ENCODE measurements around the gene TAAR6. TPM values are rescaled to one million over a fixed set of nuclear protein-coding genes. Genes with fewer than 3 reads are reported as not detected.
"Not testable (repeated sequence)": the region's sequence is repeated elsewhere in the genome, so short reads cannot be mapped to it uniquely, and the experiment has no call there.

Gene TAAR6
- total and polyA plus RNA-seq, 8 donors = not detected

DNA sequence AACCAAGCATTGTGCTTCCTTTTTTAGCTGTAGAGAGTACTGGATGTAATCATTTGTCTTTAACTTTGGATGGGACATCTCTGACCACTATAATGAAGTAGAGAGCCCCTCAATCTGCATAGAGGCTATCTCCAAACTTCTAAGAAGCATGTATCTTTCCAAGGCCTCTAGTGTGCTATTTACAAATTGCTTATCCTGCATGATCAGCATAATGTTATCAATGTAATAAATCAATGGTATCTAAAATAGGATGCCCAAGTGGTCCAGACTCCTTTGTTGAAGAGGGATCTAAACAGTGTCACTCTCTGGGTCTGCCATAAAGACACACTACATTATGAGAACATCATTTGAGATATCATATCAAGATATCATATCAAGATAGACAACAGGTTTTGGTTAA lies 25.3 kb upstream of the TAAR6 start:
- H3K4me1 ChIP-seq = no peaks in the 10 kb centered on the region
- no peak overlapping the region for H3K4me3 ChIP-seq
- H3K27me3 ChIP-seq = peaks cover 0 to 4% (median 2%) of the 10 kb centered on the region in 4 donors
- H3K27ac ChIP-seq = no peak overlapping the region
- TF ChIP-seq CTCF (IDR thresholded peaks at IDR 0.05) = no peak
- no peak for DNase-seq
- intact Hi-C loops (cut with DNase I) = no loop called here
- no peak for ATAC-seq
- no peaks in the 10 kb centered on the region for H3K9me3 ChIP-seq
- FAIRE-seq = no peak
- no peaks in the 10 kb centered on the region for H3K36me3 ChIP-seq

DNA sequence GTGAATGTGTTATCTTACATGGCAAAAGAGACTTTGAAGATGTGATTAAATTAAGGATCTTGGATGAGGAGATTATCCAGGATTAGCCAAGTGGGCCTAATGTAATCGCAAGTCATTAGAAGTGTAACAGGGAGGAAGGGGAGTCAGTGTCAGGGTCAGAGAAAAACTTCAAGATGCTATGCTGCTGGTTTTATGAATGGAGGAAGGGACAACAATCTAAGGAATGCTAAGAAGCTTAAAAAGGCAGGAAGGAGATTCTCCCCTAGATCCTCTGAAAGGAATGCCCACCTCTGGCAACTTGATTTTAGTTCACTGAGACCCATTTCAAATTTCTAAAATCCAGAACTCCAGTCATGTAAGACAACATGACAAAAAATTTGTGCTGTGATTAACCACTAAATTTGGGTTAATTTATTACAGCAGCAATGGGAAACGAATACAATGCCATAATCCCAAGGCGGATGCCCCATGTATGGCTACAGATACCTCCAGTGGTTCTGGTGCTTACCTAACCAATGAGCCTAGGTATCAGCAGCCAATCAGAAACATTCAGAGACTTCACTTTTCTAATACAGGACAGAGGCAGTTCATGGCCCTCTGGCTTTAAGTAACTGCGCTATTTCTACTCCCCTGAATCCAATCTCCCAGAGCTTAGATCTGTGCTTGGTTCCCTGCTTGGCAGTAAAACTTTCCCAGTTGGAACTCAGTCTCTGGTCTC lies 21.2 kb upstream of the TAAR6 start:
- Histone ChIP-seq H3K27me3 (no peaks in the 10 kb centered on the region), H3K4me3 (no peak overlapping the region), H3K27ac (no peak overlapping the region), H3K36me3 (no peaks in the 10 kb centered on the region), H3K4me1 (no peaks in the 10 kb centered on the region), H3K9me3 (no peaks in the 10 kb centered on the region)
- FAIRE-seq (no peak), DNase-seq (no peak), ATAC-seq (no peak)
- intact Hi-C loops (cut with DNase I) = no loop called here
- no peak for TF ChIP-seq CTCF (IDR thresholded peaks at IDR 0.05)
- 84 to 90% methylated on average over 4 of the region's 4 CpGs for WGBS, 2 donors

DNA sequence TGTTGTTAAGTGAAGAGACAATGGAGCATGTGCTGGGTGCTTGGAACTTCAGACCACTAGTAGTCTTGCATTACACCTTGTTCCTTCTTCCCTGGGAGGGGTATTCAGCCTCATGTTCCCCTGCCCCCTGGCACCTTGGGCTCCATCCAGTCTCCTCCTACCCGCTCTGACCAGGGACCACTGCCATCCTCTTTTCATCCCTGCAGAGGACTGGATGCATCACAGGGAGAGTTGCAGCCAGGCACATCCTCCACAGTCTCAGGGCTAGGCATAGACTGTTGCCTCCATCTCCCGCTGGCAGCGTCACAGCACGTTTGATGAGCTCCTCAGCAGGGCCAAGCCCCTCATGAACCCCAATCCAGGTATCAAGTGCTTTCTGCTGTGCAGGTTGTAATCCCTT lies 18.9 kb upstream of the TAAR6 start:
- no peak overlapping the region for H3K27ac ChIP-seq
- no peaks in the 10 kb centered on the region for H3K4me1 ChIP-seq
- no peak for ATAC-seq
- WGBS, 2 donors = 85 to 89% methylated on average over 4 of the region's 4 CpGs
- FAIRE-seq = no peak
- H3K27me3 ChIP-seq = no peaks in the 10 kb centered on the region
- no peaks in the 10 kb centered on the region for H3K9me3 ChIP-seq
- H3K4me3 ChIP-seq = no peak overlapping the region
- no peak for DNase-seq
- TF ChIP-seq CTCF (IDR thresholded peaks at IDR 0.05) = no peak
- H3K36me3 ChIP-seq = no peaks in the 10 kb centered on the region
- intact Hi-C loops (cut with DNase I) = no loop called here

DNA sequence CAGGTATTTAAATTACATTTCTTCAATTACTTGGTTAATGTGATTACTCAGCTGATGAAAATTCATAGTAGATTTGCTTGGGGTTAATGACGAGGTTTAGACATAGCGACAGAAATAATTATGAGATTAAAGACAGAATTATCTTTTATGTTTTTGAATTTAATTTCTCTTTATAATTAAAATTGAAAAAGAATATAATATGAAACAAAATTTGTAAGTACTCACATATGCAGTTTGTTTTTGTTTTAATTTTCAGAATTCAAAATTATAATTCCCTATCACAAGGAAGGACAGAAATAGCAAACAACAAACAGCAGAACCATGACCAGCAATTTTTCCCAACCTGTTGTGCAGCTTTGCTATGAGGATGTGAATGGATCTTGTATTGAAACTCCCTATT lies 17.8 kb upstream of the TAAR6 start, which contains the start of gene TAAR8:
TAAR8 (plus strand) TSS at position 301 of the 400 bp plus-strand sequence; CDS start at position 322, 21 bp downstream.
- DNase-seq (no peak), FAIRE-seq (no peak), ATAC-seq (no peak)
- intact Hi-C loops (cut with DNase I) = no loop called here
- Histone ChIP-seq H3K9me3 (no peaks in the 10 kb centered on the region), H3K4me3 (no peak within 1 kb of the TSS), H3K27me3 (no peaks in the 10 kb centered on the region), H3K27ac (no peak within 1 kb of the TSS), H3K36me3 (no peaks in the 10 kb centered on the region), H3K4me1 (no peaks in the 10 kb centered on the region)
- TF ChIP-seq CTCF (IDR thresholded peaks at IDR 0.05) = no peak
- WGBS, 2 donors = 89 to 98% methylated on average over 2 of the region's 2 CpGs

GRCh38 chr6:132560087-132560486 lies 10.0 kb upstream of the TAAR6 start:
- H3K4me1 ChIP-seq; H3K9me3 ChIP-seq; H3K27me3 ChIP-seq; H3K36me3 ChIP-seq; intact Hi-C loops (cut with DNase I); H3K4me3 ChIP-seq; H3K27ac ChIP-seq; FAIRE-seq; ATAC-seq; DNase-seq: not testable (repeated sequence)
- 62 to 80% methylated on average over 3 of the region's 3 CpGs for WGBS, 2 donors
